PC-3 (cell line): Measurements from ENCODE around the gene SMG6. TPM values are rescaled to one million over a fixed set of nuclear protein-coding genes. Genes with fewer than 3 reads are reported as not detected.

Experiments used
- ATAC-seq: fragments of 200-7000 bp; cut with Tn5 transposase; 2 replicates; pipeline ENCODE4 v1.9.1; 2020; ENCODE audit warnings: mild to moderate bottlenecking, moderate library complexity
- BruUV-seq: library from RNA; stranded (reverse); fragments of 400-500 nt; replicated peaks from 2 replicates; lab custom pipeline; 2021; lab: Mats Ljungman, UMichigan
- CTCF ChIA-PET: fragments of 300-600 bp; sonication (Branson Sonifier 250); formaldehyde crosslinking; loops from one replicate; lab custom pipeline; 2022; ENCODE audit warnings: antibody characterized with exemption; lab: Charles Lee
- POLR2A ChIA-PET: fragments of 300-600 bp; sonication (Branson Sonifier 250); formaldehyde crosslinking; loops from one replicate; lab custom pipeline; 2022; ENCODE audit warnings: antibody characterized with exemption; ENCODE audit not compliant: unreplicated experiment; lab: Charles Lee
- DNase-seq: peaks from one replicate; pipeline ENCODE4 v3.0.0-alpha.2; 2015
- H2AFZ ChIP-seq: fragments of 300-600 bp; sonication (generic); 2 replicates; pipeline ENCODE4 v1.6.0; 2016; ENCODE audit warnings: antibody characterized with exemption, low read length
- H3F3A ChIP-seq: fragments of 300-600 bp; sonication (generic); one replicate; pipeline ENCODE4 v1.6.0; 2017; ENCODE audit warnings: antibody characterized with exemption, low read length, control low read depth, mild to moderate bottlenecking; ENCODE audit not compliant: unreplicated experiment
- H3K27ac ChIP-seq: fragments of 300-600 bp; sonication (generic); 2 replicates; pipeline ENCODE4 v1.5.1; 2016; ENCODE audit warnings: mild to moderate bottlenecking, low read length
- H3K27me3 ChIP-seq: fragments of 300-600 bp; sonication (generic); 2 replicates; pipeline ENCODE4 v1.6.1; 2016; ENCODE audit warnings: low read length, mixed read lengths
- H3K36me3 ChIP-seq: fragments of 300-600 bp; sonication (generic); 2 replicates; pipeline ENCODE4 v1.6.1; 2016; ENCODE audit warnings: low read depth, mixed run types, low read length, mixed read lengths
- H3K4me1 ChIP-seq: fragments of 300-600 bp; sonication (generic); 2 replicates; pipeline ENCODE4 v1.5.1; 2016; ENCODE audit warnings: low read length; ENCODE audit not compliant: insufficient read depth
- H3K4me2 ChIP-seq: fragments of 300-600 bp; sonication (generic); 2 replicates; pipeline ENCODE4 v1.6.0; 2016; ENCODE audit warnings: low read length
- H3K4me3 ChIP-seq: fragments of 300-600 bp; sonication (generic); 2 replicates; pipeline ENCODE4 v1.5.1; 2016; ENCODE audit warnings: mild to moderate bottlenecking, low read length, mixed read lengths
- H3K79me2 ChIP-seq: fragments of 300-600 bp; sonication (generic); 2 replicates; pipeline ENCODE4 v1.6.1; 2017; ENCODE audit warnings: low read length, mixed read lengths
- H3K9ac ChIP-seq: fragments of 300-600 bp; sonication (generic); 2 replicates; pipeline ENCODE4 v1.6.0; 2016; ENCODE audit warnings: mild to moderate bottlenecking, low read length
- H3K9me2 ChIP-seq: fragments of 300-600 bp; sonication (generic); replicated peaks from 2 replicates; pipeline ENCODE4 v1.6.1; 2016; ENCODE audit warnings: mixed run types, low read length, mixed read lengths
- H3K9me3 ChIP-seq: fragments of 300-600 bp; sonication (generic); 2 replicates; pipeline ENCODE4 v1.6.1; 2016; ENCODE audit warnings: low read length, mixed read lengths
- H4K20me1 ChIP-seq: fragments of 300-600 bp; sonication (generic); 2 replicates; pipeline ENCODE4 v1.6.1; 2016; ENCODE audit warnings: low read length, mixed read lengths
- CTCF ChIP-seq: fragments of 300-600 bp; sonication (generic); conservative IDR thresholded peaks from 2 replicates; pipeline ENCODE4 v1.5.1; 2017; ENCODE audit warnings: antibody characterized with exemption, low read depth, mild to moderate bottlenecking, low read length
- EZH2 ChIP-seq: fragments of 300-600 bp; sonication (generic); IDR thresholded peaks from one replicate; pipeline ENCODE4 v1.6.1; 2017; ENCODE audit warnings: antibody characterized with exemption, mild to moderate bottlenecking, low read length; ENCODE audit not compliant: unreplicated experiment
- EZH2phosphoT487 ChIP-seq: fragments of 300-600 bp; sonication (generic); IDR thresholded peaks from 2 replicates; pipeline ENCODE4 v1.6.1; 2018; ENCODE audit warnings: mild to moderate bottlenecking, antibody characterized with exemption, low read length, borderline replicate concordance
- intact Hi-C: fragments of 100-400 bp; cut with micrococcal nuclease; formaldehyde crosslinking; loops from 2 replicates; pipeline ENCODE4 v1.9.0; 2023
- total RNA-seq: library from RNA; depleted of rRNA; stranded (reverse); fragments of >200 nt; gene quantifications from 2 replicates; pipeline ENCODE4 v1.2.3, GENCODE V29; 2014

The SMG6 gene
- total RNA-seq, 1 experiment from 2014 or later, result 13.4 TPM

GRCh38 chr17:2227025-2227699 lies 76.4 kb downstream of the SMG6 start:
- ATAC-seq (no peak), DNase-seq (no peak)
- Histone ChIP-seq H4K20me1 (no peaks in the 10 kb centered on the region), H3K9me2 (no peaks in the 10 kb centered on the region), H3K36me3 (no peaks in the 10 kb centered on the region), H3K4me2 (no peak overlapping the region), H3K9me3 (no peaks in the 10 kb centered on the region), H3K79me2 (no peaks in the 10 kb centered on the region), H3K9ac (no peak overlapping the region), H3K4me3 (no peak overlapping the region), H3K27ac (no peak overlapping the region), H2AFZ (no peak overlapping the region), H3K27me3 (no peaks in the 10 kb centered on the region), H3K4me1 (no peaks in the 10 kb centered on the region), H3F3A (no peaks in the 10 kb centered on the region)
- ChIA-PET POLR2A (no interaction called here), CTCF (no interaction called here)
- BruUV-seq, result no TSS peak
- no peak for TF ChIP-seq EZH2phosphoT487
- TF ChIP-seq EZH2, result no peak
- TF ChIP-seq CTCF, result no peak
- intact Hi-C loops, result no loop called here

GRCh38 chr17:2223617-2223927 lies 80.0 kb downstream of the SMG6 start:
- no peak overlapping the region for H3K4me3 ChIP-seq
- intact Hi-C loops, result no loop called here

More at GRCh38 chr17:2223617-2223927, 80.0 kb downstream of the SMG6 start:
- BruUV-seq, result no TSS peak
- ATAC-seq (no peak), DNase-seq (no peak)
- no peaks in the 10 kb centered on the region for H3K36me3 ChIP-seq
- H3F3A ChIP-seq, result no peaks in the 10 kb centered on the region
- H3K9me2 ChIP-seq, result no peaks in the 10 kb centered on the region
- no peak for TF ChIP-seq EZH2
- no peak for TF ChIP-seq EZH2phosphoT487
- no peak for TF ChIP-seq CTCF
- H4K20me1 ChIP-seq, result no peaks in the 10 kb centered on the region
- H3K4me2 ChIP-seq, result no peak overlapping the region
- no peaks in the 10 kb centered on the region for H3K79me2 ChIP-seq
- POLR2A ChIA-PET, result no interaction called here
- CTCF ChIA-PET, result no interaction called here
- H3K27ac ChIP-seq, result no peak overlapping the region
- no peak overlapping the region for H3K9ac ChIP-seq
- no peaks in the 10 kb centered on the region for H3K9me3 ChIP-seq
- no peaks in the 10 kb centered on the region for H3K27me3 ChIP-seq
- no peaks in the 10 kb centered on the region; the same call in 1 of the 2 replicates for H3K4me1 ChIP-seq
- H2AFZ ChIP-seq, result no peak overlapping the region
